ENCODE results near the gene IL25.

The IL25 gene

GRCh38 chr14:23347406-23348296 lies 25.0 kb upstream of the IL25 start:
- Histone ChIP-seq H3K9ac (ENCODE audit: low read length) (no peak overlapping the region), H3K4me1 (ENCODE audit: insufficient read depth, low read length, severe bottlenecking) (no peaks in the 10 kb centered on the region), H3K4me2 (ENCODE audit: low read length) (no peak overlapping the region), H3K4me3 (ENCODE audit: low read depth, low read length, poor library complexity, severe bottlenecking) (no peak overlapping the region), H3K79me2 (ENCODE audit: insufficient read depth, low read length) (no peaks in the 10 kb centered on the region), H3F3A (ENCODE audit: insufficient read depth, low read length) (no peaks in the 10 kb centered on the region), H3K9me2 (ENCODE audit: low read depth, low read length) (no peaks in the 10 kb centered on the region), H3K9me3 (ENCODE audit: low read length) (no peaks in the 10 kb centered on the region), H3K27me3 (ENCODE audit: insufficient read depth, low read length) (no peaks in the 10 kb centered on the region), H3K36me3 (ENCODE audit: insufficient read depth, low read length) (no peaks in the 10 kb centered on the region), H4K20me1 (ENCODE audit: insufficient read depth, low read length) (no peaks in the 10 kb centered on the region), H2AFZ (ENCODE audit: low read length) (no peak overlapping the region), H3K27ac (ENCODE audit: low read depth, low read length, poor library complexity, severe bottlenecking) (no peak overlapping the region)
- TF ChIP-seq CTCF (IDR thresholded peaks at IDR 0.05; ENCODE audit: low read length) (no peak), EZH2 (IDR thresholded peaks at IDR 0.05; ENCODE audit: borderline replicate concordance, low read length) (no peak)

- TF ChIP-seq CTCF (IDR thresholded peaks at IDR 0.05; ENCODE audit: low read length) (no peak), EZH2 (IDR thresholded peaks at IDR 0.05; ENCODE audit: borderline replicate concordance, low read length) (no peak)
- H3K27ac ChIP-seq (ENCODE audit: low read depth, low read length, poor library complexity, severe bottlenecking) = no peak overlapping the region
Measured at GRCh38 chr14:23348297-23348655, 24.3 kb upstream of the IL25 start.

GRCh38 chr14:23349156-23349845 lies 23.3 kb upstream of the IL25 start:
- Histone ChIP-seq H3K36me3 (ENCODE audit: insufficient read depth, low read length) (no peaks in the 10 kb centered on the region), H3K4me3 (ENCODE audit: low read depth, low read length, poor library complexity, severe bottlenecking) (no peak overlapping the region), H3K9me3 (ENCODE audit: low read length) (no peaks in the 10 kb centered on the region), H3K27ac (ENCODE audit: low read depth, low read length, poor library complexity, severe bottlenecking) (no peak overlapping the region), H3K9me2 (ENCODE audit: low read depth, low read length) (no peaks in the 10 kb centered on the region), H3K4me2 (ENCODE audit: low read length) (no peak overlapping the region), H4K20me1 (ENCODE audit: insufficient read depth, low read length) (no peaks in the 10 kb centered on the region), H3K27me3 (ENCODE audit: insufficient read depth, low read length) (no peaks in the 10 kb centered on the region), H2AFZ (ENCODE audit: low read length) (no peak overlapping the region), H3F3A (ENCODE audit: insufficient read depth, low read length) (no peaks in the 10 kb centered on the region), H3K4me1 (ENCODE audit: insufficient read depth, low read length, severe bottlenecking) (no peaks in the 10 kb centered on the region), H3K79me2 (ENCODE audit: insufficient read depth, low read length) (no peaks in the 10 kb centered on the region), H3K9ac (ENCODE audit: low read length) (no peak overlapping the region)
- TF ChIP-seq EZH2 (IDR thresholded peaks at IDR 0.05; ENCODE audit: borderline replicate concordance, low read length) (no peak), CTCF (IDR thresholded peaks at IDR 0.05; ENCODE audit: low read length) (no peak)

More at GRCh38 chr14:23348297-23348655, 24.3 kb upstream of the IL25 start:
- Histone ChIP-seq H3K27me3 (ENCODE audit: insufficient read depth, low read length) (no peaks in the 10 kb centered on the region), H4K20me1 (ENCODE audit: insufficient read depth, low read length) (no peaks in the 10 kb centered on the region), H3K4me2 (ENCODE audit: low read length) (no peak overlapping the region), H3K9me2 (ENCODE audit: low read depth, low read length) (no peaks in the 10 kb centered on the region), H3K9me3 (ENCODE audit: low read length) (no peaks in the 10 kb centered on the region), H2AFZ (ENCODE audit: low read length) (no peak overlapping the region), H3K4me1 (ENCODE audit: insufficient read depth, low read length, severe bottlenecking) (no peaks in the 10 kb centered on the region), H3K4me3 (ENCODE audit: low read depth, low read length, poor library complexity, severe bottlenecking) (no peak overlapping the region), H3F3A (ENCODE audit: insufficient read depth, low read length) (no peaks in the 10 kb centered on the region), H3K9ac (ENCODE audit: low read length) (no peak overlapping the region), H3K79me2 (ENCODE audit: insufficient read depth, low read length) (no peaks in the 10 kb centered on the region), H3K36me3 (ENCODE audit: insufficient read depth, low read length) (no peaks in the 10 kb centered on the region)

Data from OCI-LY1 (cell line).